SK-N-SH treated with all-trans-retinoic acid at 6 μM for 48 hours (cell line): ENCODE measurements around the gene COMT.
"Not testable (repeated sequence)": the region's sequence is repeated elsewhere in the genome, so short reads cannot be mapped to it uniquely, and the experiment has no call there.

Experiments used
- ATAC-seq: fragments of 200-7000 bp; cut with Tn5 transposase; 3 replicates; pipeline ENCODE4 v1.9.1; 2020; ENCODE audit warnings: mild to moderate bottlenecking, moderate library complexity
- BACH2 ChIP-seq: fragments of 250-450 bp; sonication (Bioruptor Pico); IDR thresholded peaks from 2 replicates; pipeline ENCODE4 v1.9.0; 2021; ENCODE audit warnings: mild to moderate bottlenecking, borderline replicate concordance
- CSDC2 ChIP-seq: fragments of 250-450 bp; sonication (Bioruptor Pico); IDR thresholded peaks from 2 replicates; pipeline ENCODE4 v1.5.0; 2020; ENCODE audit warnings: mild to moderate bottlenecking, moderate library complexity
- CSRNP3 ChIP-seq: fragments of 250-450 bp; sonication (Bioruptor Pico); IDR thresholded peaks from 2 replicates; pipeline ENCODE4 v1.5.1; 2021; ENCODE audit warnings: mild to moderate bottlenecking, moderate library complexity
- ESRRG ChIP-seq: fragments of 250-450 bp; sonication (Bioruptor Pico); IDR thresholded peaks from 2 replicates; pipeline ENCODE4 v1.6.1; 2021; ENCODE audit warnings: mild to moderate bottlenecking
- ISL1 ChIP-seq: fragments of 250-450 bp; sonication (Bioruptor Pico); IDR thresholded peaks from 2 replicates; pipeline ENCODE4 v2.1.2; 2022; ENCODE audit warnings: mild to moderate bottlenecking, moderate library complexity
- OSR1 ChIP-seq: fragments of 250-450 bp; sonication (Bioruptor Pico); IDR thresholded peaks from 2 replicates; pipeline ENCODE4 v1.8.0; 2022; ENCODE audit warnings: moderate library complexity, mild to moderate bottlenecking, inconsistent platforms
- PATZ1 ChIP-seq: fragments of 250-450 bp; sonication (Bioruptor Pico); IDR thresholded peaks from 2 replicates; pipeline ENCODE4 v1.8.0; 2020; ENCODE audit warnings: mild to moderate bottlenecking, moderate library complexity, borderline replicate concordance
- POU6F1 ChIP-seq: fragments of 250-450 bp; sonication (Bioruptor Pico); IDR thresholded peaks from 2 replicates; pipeline ENCODE4 v1.8.0; 2021; ENCODE audit warnings: low read depth, mild to moderate bottlenecking, moderate library complexity, borderline replicate concordance
- PPARA ChIP-seq: fragments of 250-450 bp; sonication (Bioruptor Pico); IDR thresholded peaks from 2 replicates; pipeline ENCODE4 v1.5.0; 2020; ENCODE audit warnings: mild to moderate bottlenecking, borderline replicate concordance
- SNAI2 ChIP-seq: fragments of 250-450 bp; sonication (Bioruptor Pico); IDR thresholded peaks from 2 replicates; pipeline ENCODE4 v1.5.0; 2020; ENCODE audit warnings: mild to moderate bottlenecking, moderate library complexity
- TCF4 ChIP-seq: fragments of 250-450 bp; sonication (Bioruptor Pico); IDR thresholded peaks from 2 replicates; pipeline ENCODE4 v1.8.0; 2021; ENCODE audit warnings: mild to moderate bottlenecking, moderate library complexity, borderline replicate concordance
- TOX ChIP-seq: fragments of 250-450 bp; sonication (Bioruptor Pico); IDR thresholded peaks from 2 replicates; pipeline ENCODE4 v1.8.0; 2021; ENCODE audit warnings: mild to moderate bottlenecking, moderate library complexity, borderline replicate concordance
- TSHZ2 ChIP-seq: fragments of 250-450 bp; sonication (Bioruptor Pico); IDR thresholded peaks from 2 replicates; pipeline ENCODE4 v1.5.0; 2020; ENCODE audit warnings: mild to moderate bottlenecking, moderate library complexity
- ZFP3 ChIP-seq: fragments of 250-450 bp; sonication (Bioruptor Pico); IDR thresholded peaks from 2 replicates; pipeline ENCODE4 v1.5.0; 2020; ENCODE audit warnings: mild to moderate bottlenecking, moderate library complexity
- ZFP30 ChIP-seq: fragments of 450-650 bp; formaldehyde crosslinking; IDR thresholded peaks from 2 replicates; pipeline ENCODE4 v1.5.0; 2022; ENCODE audit warnings: mild to moderate bottlenecking, moderate library complexity
- ZNF565 ChIP-seq: fragments of 450-650 bp; formaldehyde crosslinking; conservative IDR thresholded peaks from 2 replicates; pipeline ENCODE4 v1.5.0; 2020; ENCODE audit warnings: low read depth, mild to moderate bottlenecking, moderate library complexity
- ZNF70 ChIP-seq: fragments of 450-650 bp; formaldehyde crosslinking; IDR thresholded peaks from 2 replicates; pipeline ENCODE4 v1.5.0; 2020; ENCODE audit warnings: mild to moderate bottlenecking, moderate library complexity
- TF ChIP-seq, protein P1 (sequence below): fragments of 250-450 bp; sonication (Bioruptor Pico); IDR thresholded peaks from 2 replicates; pipeline ENCODE4 v1.5.1; 2020; ENCODE audit warnings: low read depth, mild to moderate bottlenecking, moderate library complexity

COMT gene

DNA sequence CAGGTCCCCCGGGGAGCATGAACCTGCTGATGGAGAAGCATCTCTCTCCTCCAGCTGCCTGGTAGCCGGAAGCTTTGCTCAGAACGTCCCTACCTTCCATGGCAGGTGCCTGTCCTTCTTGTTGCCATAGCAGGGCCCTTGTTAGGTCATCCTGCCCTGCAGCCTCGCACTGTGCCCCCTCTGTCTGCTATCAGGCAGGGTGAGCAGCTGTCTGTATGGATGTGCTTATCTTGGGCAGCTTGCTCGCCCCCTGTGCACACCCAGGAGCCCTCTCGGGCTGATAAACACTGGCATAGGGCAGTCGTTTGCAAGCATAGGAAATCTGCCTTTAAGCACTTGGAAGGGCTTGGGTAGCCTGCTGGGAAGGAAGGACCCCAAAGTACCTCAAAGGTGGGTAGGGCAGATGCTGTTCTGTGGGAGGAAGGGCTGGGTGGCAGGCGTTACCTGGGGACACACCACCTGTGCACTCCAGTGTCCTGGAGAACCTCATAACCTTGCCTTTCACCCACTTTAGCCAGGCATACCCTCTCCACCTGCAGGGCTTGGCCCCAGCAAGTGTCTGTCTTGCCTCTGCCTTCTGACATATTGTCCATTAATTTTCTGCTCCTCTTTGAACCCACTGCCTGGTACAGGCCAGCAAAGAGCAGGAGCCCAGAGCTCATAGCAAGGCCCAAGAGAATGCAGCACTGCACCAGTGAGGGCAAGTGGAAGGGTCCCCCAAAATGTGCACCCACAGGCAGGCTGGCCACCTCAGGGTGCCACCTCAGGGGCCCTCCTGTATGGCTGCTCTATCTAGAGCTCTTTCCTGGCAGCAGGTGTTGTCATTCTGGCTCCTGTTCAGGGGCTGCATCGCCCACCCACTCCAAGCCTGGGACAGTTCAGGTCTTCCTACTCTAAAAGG, 8.0 kb upstream of the COMT start:
- TF ChIP-seq ZNF565 (CRISPR knock-in tag) (no peak), ISL1 (CRISPR knock-in tag) (no peak), BACH2 (CRISPR knock-in tag) (no peak), ZFP3 (no peak), ZFP30 (CRISPR knock-in tag) (no peak), PATZ1 (CRISPR knock-in tag) (no peak), ESRRG (CRISPR knock-in tag) (no peak), TCF4 (CRISPR knock-in tag) (no peak), PPARA (CRISPR knock-in tag) (no peak), POU6F1 (CRISPR knock-in tag) (no peak), CSDC2 (CRISPR knock-in tag) (no peak), TOX (CRISPR knock-in tag) (no peak), OSR1 (CRISPR knock-in tag) (no peak), SNAI2 (CRISPR knock-in tag) (no peak), TSHZ2 (CRISPR knock-in tag) (no peak), ZNF70 (no peak)
- TF ChIP-seq, protein P1, sequence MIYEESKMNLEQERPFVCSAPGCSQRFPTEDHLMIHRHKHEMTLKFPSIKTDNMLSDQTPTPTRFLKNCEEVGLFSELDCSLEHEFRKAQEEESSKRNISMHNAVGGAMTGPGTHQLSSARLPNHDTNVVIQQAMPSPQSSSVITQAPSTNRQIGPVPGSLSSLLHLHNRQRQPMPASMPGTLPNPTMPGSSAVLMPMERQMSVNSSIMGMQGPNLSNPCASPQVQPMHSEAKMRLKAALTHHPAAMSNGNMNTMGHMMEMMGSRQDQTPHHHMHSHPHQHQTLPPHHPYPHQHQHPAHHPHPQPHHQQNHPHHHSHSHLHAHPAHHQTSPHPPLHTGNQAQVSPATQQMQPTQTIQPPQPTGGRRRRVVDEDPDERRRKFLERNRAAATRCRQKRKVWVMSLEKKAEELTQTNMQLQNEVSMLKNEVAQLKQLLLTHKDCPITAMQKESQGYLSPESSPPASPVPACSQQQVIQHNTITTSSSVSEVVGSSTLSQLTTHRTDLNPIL (CRISPR knock-in tag): no peak
- no peak for ATAC-seq

GRCh38 chr22:19935123-19935718, 6.4 kb upstream of the COMT start:
- ATAC-seq: not testable (repeated sequence)

- no peak for ATAC-seq
- TF ChIP-seq ZNF565 (CRISPR knock-in tag): no peak
- no peak for TF ChIP-seq SNAI2 (CRISPR knock-in tag)
- TF ChIP-seq ZNF70: no peak
- TF ChIP-seq POU6F1 (CRISPR knock-in tag): no peak
- no peak for TF ChIP-seq CSRNP3 (CRISPR knock-in tag)
- no peak for TF ChIP-seq OSR1 (CRISPR knock-in tag)
- TF ChIP-seq PATZ1 (CRISPR knock-in tag): no peak
Observed at GRCh38 chr22:19936513-19936912, 5.1 kb upstream of the COMT start.
